HepG2 (cell line): Measurements from ENCODE around the gene ATP2B2. TPM values are rescaled to one million over a fixed set of nuclear protein-coding genes. Genes with fewer than 3 reads are reported as not detected.
A peak's percentile ranks its signal among the peaks of the same experiment; 100 is the strongest.

Experiments used
- ATAC-seq: fragments of 200-7000 bp; cut with Tn5 transposase; 3 replicates; pipeline ENCODE4 v1.9.1; 2020; ENCODE audit warnings: mild to moderate bottlenecking, moderate library complexity
- BruUV-seq: library from RNA; stranded (reverse); fragments of 400-500 nt; replicated peaks from 2 replicates; lab custom pipeline; 2021; lab: Mats Ljungman, UMichigan
- CTCF ChIA-PET: fragments of 300-600 bp; formaldehyde crosslinking; extraction: SDS; loops from one replicate; lab custom pipeline; 2021; ENCODE audit warnings: low total read pairs, inconsistent platforms, low intra/inter-chr PET ratio; lab: Yijun Ruan, JAX
- POLR2A ChIA-PET: fragments of 350-600 bp; sonication (Branson Sonifier 250); formaldehyde crosslinking; loops from one replicate; lab custom pipeline; 2020; ENCODE audit warnings: antibody characterized with exemption, inconsistent platforms; lab: Yijun Ruan, JAX
- DNase-seq: peaks from one replicate; pipeline ENCODE4 v3.0.0-alpha.2; 2015; ENCODE audit warnings: low spot score
- FAIRE-seq: peaks from 3 replicates; lab custom pipeline; 2011; peaks lifted over from hg19 to GRCh38; lab: Jason Lieb, UNC
- H2AFZ ChIP-seq: one replicate; pipeline ENCODE4 v1.6.1; 2011; ENCODE audit warnings: low read length, inconsistent platforms
- H3K27ac ChIP-seq: fragments of 300-600 bp; 3 replicates; pipeline ENCODE4 v1.8.0; 2011; ENCODE audit warnings: mixed run types, mild to moderate bottlenecking, mixed read lengths, low read length, inconsistent platforms; ENCODE audit not compliant: insufficient read depth; ENCODE audit errors: extremely low read length
- H3K27me3 ChIP-seq, 2 experiments: fragments of 200-600 bp in 1 of 2; 2 replicates in 1 of 2; 3 replicates in 1 of 2; pipeline versions ENCODE4 v1.6.0 to v1.8.0; 2011; ENCODE audit warnings: low read length in 2 of 2, mild to moderate bottlenecking in 2 of 2, moderate library complexity in 2 of 2, inconsistent platforms in 1 of 2; ENCODE audit not compliant: insufficient read depth in 2 of 2, control insufficient read depth in 1 of 2
- H3K36me3 ChIP-seq, 2 experiments: fragments of 200-600 bp in 1 of 2; replicated peaks in 1 of 2; 2 replicates in 1 of 2; 3 replicates in 1 of 2; pipeline versions ENCODE4 v1.5.1 to v1.8.0; 2011; ENCODE audit warnings: low read length in 2 of 2, inconsistent platforms in 1 of 2; ENCODE audit not compliant: insufficient read depth in 2 of 2, control insufficient read depth in 1 of 2
- H3K4me1 ChIP-seq: 2 replicates; pipeline ENCODE4 v1.5.1; 2012; ENCODE audit warnings: low read length, inconsistent platforms; ENCODE audit not compliant: insufficient read depth
- H3K4me2 ChIP-seq: 2 replicates; pipeline ENCODE4 v1.6.0; 2011; ENCODE audit warnings: low read depth, low read length, inconsistent platforms
- H3K4me3 ChIP-seq, 3 experiments: fragments of 200-600 bp in 1 of 3; sonication (generic), shearing (Covaris generic) in 1 of 3; replicated peaks in 1 of 3; 2 replicates each; pipeline ENCODE4 v1.5.1; 2011 to 2016; ENCODE audit warnings: low read length in 3 of 3, inconsistent platforms in 2 of 3, low read depth in 2 of 3, mild to moderate bottlenecking in 2 of 3, control low read depth in 1 of 3, mixed read lengths in 1 of 3; ENCODE audit not compliant: insufficient read depth in 1 of 3
- H3K79me2 ChIP-seq: one replicate; pipeline ENCODE4 v1.6.1; 2011; ENCODE audit warnings: low read length, inconsistent platforms; ENCODE audit not compliant: insufficient read depth
- H3K9ac ChIP-seq: 2 replicates; pipeline ENCODE4 v1.6.0; 2011; ENCODE audit warnings: mild to moderate bottlenecking, low read depth, low read length, inconsistent platforms; ENCODE audit not compliant: insufficient read depth
- H3K9me3 ChIP-seq: 2 replicates; pipeline ENCODE4 v1.5.1; 2012; ENCODE audit warnings: mild to moderate bottlenecking, low read length
- H4K20me1 ChIP-seq: 2 replicates; pipeline ENCODE4 v1.6.0; 2011; ENCODE audit warnings: inconsistent platforms, mild to moderate bottlenecking, low read length, moderate library complexity; ENCODE audit not compliant: insufficient read depth
- MXD4 ChIP-seq: IDR thresholded peaks from 2 replicates; pipeline ENCODE4 v1.6.1; 2016; ENCODE audit warnings: mild to moderate bottlenecking, missing biosample characterization, missing genetic modification reagents
- POLR2AphosphoS5 ChIP-seq: IDR thresholded peaks from 2 replicates; pipeline ENCODE4 v1.6.1; 2012; ENCODE audit warnings: low read depth, low read length
- THAP9 ChIP-seq: sonication (generic); formaldehyde crosslinking; IDR thresholded peaks from 2 replicates; pipeline ENCODE4; 2020; ENCODE audit warnings: missing genetic modification reagents, mild to moderate bottlenecking, borderline replicate concordance
- ZNF775 ChIP-seq: sonication (generic); formaldehyde crosslinking; IDR thresholded peaks from 2 replicates; pipeline ENCODE4 v1.4.0; 2020; ENCODE audit warnings: missing genetic modification reagents, mild to moderate bottlenecking, moderate library complexity, borderline replicate concordance
- ZSCAN12 ChIP-seq: sonication (generic); formaldehyde crosslinking; IDR thresholded peaks from 2 replicates; pipeline ENCODE4 v1.9.0; 2021; ENCODE audit warnings: mild to moderate bottlenecking, missing genetic modification reagents
- WGBS: methylation state at CpG from one replicate; pipeline ENCODE4 v1.1.6; 2017; ENCODE audit warnings: low lambda C conversion rate; 5-methylcytosine and 5-hydroxymethylcytosine counted together
- in situ Hi-C: cut with HindIII; loops from 2 replicates; pipeline ENCODE4 v1.10.0; 2017; ENCODE audit warnings: low pct_unique_long_range_greater_than_20kb; ENCODE audit not compliant: extremely low pct_ligation_motif_present
- intact Hi-C: fragments of 100-400 bp; cut with micrococcal nuclease; formaldehyde crosslinking; loops from one replicate; pipeline ENCODE4 v1.10.0; 2022; ENCODE audit not compliant: unreplicated experiment
- polyA plus RNA-seq, 8 experiments: library from polyadenylated mRNA; depleted of rRNA in 3 of 8; stranded (reverse) in 7 of 8; unstranded in 1 of 8; fragments of >200 nt; fragmentation: Illumina TruSeq in 4 of 8; extraction: Trizol in 4 of 8; gene quantifications; 2 replicates each; pipeline versions ENCODE4 v1.2.1 to v1.2.3, GENCODE V29; 2011 to 2016; ENCODE audit warnings: low read depth in 4 of 8, missing spikeins in 1 of 8, mixed read lengths in 1 of 8; ENCODE audit not compliant: insufficient read depth in 1 of 8
- total RNA-seq, 5 experiments: library from RNA; depleted of rRNA; stranded (reverse); fragments of >200 nt; fragmentation: Illumina TruSeq; extraction: Trizol; gene quantifications; 2 replicates each; pipeline ENCODE4 v1.2.3, GENCODE V29; 2016; ENCODE audit warnings: low read depth in 1 of 5

The ATP2B2 gene
- total and polyA plus RNA-seq, 2 of the 13 experiments (the other 11 are each of a cell fraction or from before 2014, with no cell fraction given) = 1.5 to 2.3 TPM

DNA sequence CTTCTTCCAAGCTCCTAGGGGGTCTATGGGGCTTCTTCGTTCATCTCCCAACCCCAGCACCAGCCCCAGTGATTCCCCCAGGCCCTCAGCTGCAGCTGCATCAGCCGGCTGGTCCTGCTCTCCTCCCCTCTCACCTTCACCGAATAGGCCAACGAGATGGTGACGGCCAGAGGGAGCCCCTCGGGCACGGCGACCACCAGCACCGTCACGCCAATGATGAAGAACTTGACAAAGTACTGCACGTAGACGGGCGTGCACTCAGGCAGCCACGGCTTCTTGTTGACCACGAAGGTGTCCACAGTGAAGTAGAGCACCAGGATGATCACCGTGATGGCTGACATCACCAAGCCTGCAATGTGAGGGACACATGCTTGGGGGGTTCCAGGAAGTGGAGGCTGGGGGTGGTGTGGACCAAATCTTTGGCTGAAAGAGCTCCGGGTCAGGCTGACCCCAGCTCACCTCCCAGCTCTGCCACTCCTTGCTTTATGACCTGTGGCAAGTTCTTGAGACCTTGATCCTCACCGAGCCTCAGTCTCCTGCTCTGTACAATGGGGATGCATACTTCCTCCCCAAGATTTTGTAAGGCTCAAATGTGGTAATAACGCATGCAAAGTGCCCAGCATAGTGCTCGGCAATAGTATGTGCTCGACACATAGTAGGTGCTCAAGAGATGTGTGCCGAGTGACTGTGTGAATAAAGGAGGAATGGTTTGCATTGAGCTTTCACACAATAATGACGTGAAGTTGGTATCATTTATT, 129.9 kb downstream of the ATP2B2 start (continued):
- TF ChIP-seq POLR2AphosphoS5 = no peak

DNA sequence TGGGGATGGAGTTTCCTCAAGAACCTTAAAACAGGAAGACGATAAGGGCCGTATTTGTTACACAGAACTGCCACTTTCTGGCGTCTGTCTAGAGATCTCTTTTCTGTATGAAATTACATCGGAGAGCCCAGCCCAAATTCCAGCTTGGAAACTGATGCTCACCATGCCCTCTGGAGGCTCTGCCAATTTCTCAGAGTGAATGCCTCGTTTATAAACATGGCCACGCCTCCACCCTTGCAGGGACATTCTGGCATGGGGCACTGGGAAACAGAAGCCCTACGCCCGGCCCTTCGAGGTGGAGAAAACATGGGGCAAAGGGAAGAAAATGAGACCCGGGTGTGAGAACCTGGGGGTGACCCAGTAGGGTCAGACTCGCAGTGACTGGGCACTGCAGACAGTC, 131.1 kb downstream of the ATP2B2 start:
- Histone ChIP-seq H4K20me1 (no peaks in the 10 kb centered on the region), H3K4me3 (no peak overlapping the region)
- FAIRE-seq = no peak
- TF ChIP-seq ZNF775 (no peak), THAP9 (peak; percentile 71; the same call in 1 of the 2 replicates), ZSCAN12 (CRISPR knock-in tag) (no peak), MXD4 (CRISPR knock-in tag) (no peak)
- TF ChIP-seq, all 625 proteins: peak for 1
- Histone ChIP-seq H3K36me3 (no peaks in the 10 kb centered on the region; a peak in 1 of 5 replicates), H3K27me3 (peaks cover 0 to 6% of the 10 kb centered on the region in 2 experiments; a peak in 3 of 5 replicates), H3K9ac (no peak overlapping the region), H3K9me3 (no peaks in the 10 kb centered on the region), H3K27ac (no peak overlapping the region), H3K4me2 (no peak overlapping the region), H3K79me2 (no peaks in the 10 kb centered on the region), H2AFZ (no peak overlapping the region), H3K4me1 (no peaks in the 10 kb centered on the region)
- in situ Hi-C loops (no loop called here), intact Hi-C loops (no loop called here)
- BruUV-seq = no TSS peak
- ChIA-PET POLR2A (no interaction called here), CTCF (no interaction called here)
- DNase-seq = no peak
- ATAC-seq = no peak
- 51% methylated on average over 9 of the region's 11 CpGs for WGBS
